Measurements from ENCODE around the gene USF1. TPM values are rescaled to one million over a fixed set of nuclear protein-coding genes. Genes with fewer than 3 reads are reported as not detected.

USF1 gene
- total RNA-seq, 6 donors from 2014 or later: 78.2 to 151 (median 84.2) TPM

DNA sequence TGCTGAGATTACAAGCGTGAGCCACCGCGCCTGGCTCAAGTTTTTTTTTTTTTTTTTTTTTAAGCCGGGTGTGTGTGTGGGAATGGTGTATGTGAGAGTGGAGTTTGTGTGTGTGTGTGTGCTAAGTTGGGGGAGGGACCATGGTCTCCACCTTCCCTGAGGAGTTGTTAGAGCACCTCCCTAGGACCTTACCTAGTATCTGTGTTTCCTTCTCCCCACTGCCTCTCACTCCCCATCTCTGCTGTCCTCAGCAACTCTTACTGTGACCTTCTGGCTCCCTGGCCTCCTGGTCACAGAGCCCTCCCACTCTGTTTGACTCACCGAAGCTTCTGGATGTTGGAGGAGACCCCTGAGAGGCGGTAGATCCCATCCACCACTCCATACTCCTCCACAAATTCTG is 13.5 kb upstream of the USF1 start:
- ATAC-seq (ENCODE audit: low FRiP score in 2 of 2): no peak
- WGBS, 2 donors: 76 to 82% methylated on average over 6 of the region's 6 CpGs
- Histone ChIP-seq H3K4me1 (no peaks in the 10 kb centered on the region), H3K4me3 (no peak overlapping the region), H3K9me3 (no peaks in the 10 kb centered on the region), H3K27ac (no peak overlapping the region), H3K36me3 (peaks cover 0 to 11% (median 2%) of the 10 kb centered on the region in 4 donors), H3K27me3 (no peaks in the 10 kb centered on the region)
- TF ChIP-seq POLR2A (IDR thresholded peaks at IDR 0.05): no peak
- TF ChIP-seq, protein P1, sequence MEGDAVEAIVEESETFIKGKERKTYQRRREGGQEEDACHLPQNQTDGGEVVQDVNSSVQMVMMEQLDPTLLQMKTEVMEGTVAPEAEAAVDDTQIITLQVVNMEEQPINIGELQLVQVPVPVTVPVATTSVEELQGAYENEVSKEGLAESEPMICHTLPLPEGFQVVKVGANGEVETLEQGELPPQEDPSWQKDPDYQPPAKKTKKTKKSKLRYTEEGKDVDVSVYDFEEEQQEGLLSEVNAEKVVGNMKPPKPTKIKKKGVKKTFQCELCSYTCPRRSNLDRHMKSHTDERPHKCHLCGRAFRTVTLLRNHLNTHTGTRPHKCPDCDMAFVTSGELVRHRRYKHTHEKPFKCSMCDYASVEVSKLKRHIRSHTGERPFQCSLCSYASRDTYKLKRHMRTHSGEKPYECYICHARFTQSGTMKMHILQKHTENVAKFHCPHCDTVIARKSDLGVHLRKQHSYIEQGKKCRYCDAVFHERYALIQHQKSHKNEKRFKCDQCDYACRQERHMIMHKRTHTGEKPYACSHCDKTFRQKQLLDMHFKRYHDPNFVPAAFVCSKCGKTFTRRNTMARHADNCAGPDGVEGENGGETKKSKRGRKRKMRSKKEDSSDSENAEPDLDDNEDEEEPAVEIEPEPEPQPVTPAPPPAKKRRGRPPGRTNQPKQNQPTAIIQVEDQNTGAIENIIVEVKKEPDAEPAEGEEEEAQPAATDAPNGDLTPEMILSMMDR (IDR thresholded peaks at IDR 0.05): no peak
- no peak for TF ChIP-seq POLR2AphosphoS5 (IDR thresholded peaks at IDR 0.05)
- no peak for TF ChIP-seq EP300 (IDR thresholded peaks at IDR 0.05)
- no peak for DNase-seq

DNA sequence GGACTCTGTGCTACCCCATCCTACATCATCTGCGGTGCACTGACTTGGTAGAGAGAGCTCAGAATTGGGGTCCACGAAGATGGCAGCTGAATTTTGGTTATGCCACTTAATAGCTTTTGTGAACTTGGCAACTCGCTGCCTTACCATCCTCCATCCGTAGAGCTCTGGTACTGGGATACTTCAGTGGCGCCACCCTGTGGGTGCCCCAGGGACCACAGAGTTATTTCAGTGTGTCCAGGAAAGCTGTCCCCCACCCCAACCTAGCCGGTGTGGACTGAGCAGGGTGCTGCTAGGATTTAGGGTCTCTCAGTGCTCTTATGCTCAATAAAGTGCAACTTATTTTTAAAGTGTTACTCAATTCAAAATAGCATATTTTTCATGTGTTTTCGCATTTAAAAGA is 9.0 kb upstream of the USF1 start:
- 82 to 94% methylated on average over 5 to 7 of the region's 7 CpGs for WGBS, 2 donors
- no peak for DNase-seq
- ATAC-seq (ENCODE audit: low FRiP score in 2 of 2): no peak
- Histone ChIP-seq H3K27ac (no peak overlapping the region), H3K36me3 (peaks cover 0 to 36% (median 14%) of the 10 kb centered on the region in 4 donors), H3K27me3 (no peaks in the 10 kb centered on the region), H3K4me1 (no peaks in the 10 kb centered on the region), H3K9me3 (no peaks in the 10 kb centered on the region), H3K4me3 (no peak overlapping the region)
- TF ChIP-seq, protein P1 (IDR thresholded peaks at IDR 0.05): peak in 2 of 6 experiments; percentile 8 to 16
- no peak for TF ChIP-seq EP300 (IDR thresholded peaks at IDR 0.05)

DNA sequence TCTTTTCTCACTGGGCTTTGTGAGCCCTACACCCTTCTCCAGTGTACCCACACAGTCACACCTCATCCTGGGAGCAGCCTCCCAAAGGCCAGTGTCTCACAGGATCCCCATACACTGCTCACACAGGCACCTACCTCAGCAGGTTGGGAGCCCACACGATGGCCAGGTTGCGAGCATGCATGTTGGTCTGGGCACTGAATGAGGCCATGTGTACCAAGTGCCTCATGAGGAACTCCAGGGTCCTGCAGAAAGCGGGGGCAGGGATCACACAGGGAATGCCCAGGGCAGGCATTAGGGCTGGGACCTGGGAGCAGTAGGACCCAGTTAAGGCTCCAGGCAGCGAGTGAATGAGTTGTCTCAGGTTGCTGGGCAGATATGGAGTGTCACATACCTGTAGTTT is 8.5 kb upstream of the USF1 start:
- Histone ChIP-seq H3K4me1 (no peaks in the 10 kb centered on the region), H3K4me3 (no peak overlapping the region), H3K27ac (no peak overlapping the region), H3K27me3 (no peaks in the 10 kb centered on the region), H3K9me3 (no peaks in the 10 kb centered on the region), H3K36me3 (peaks cover 0 to 41% (median 16%) of the 10 kb centered on the region in 4 donors)
- TF ChIP-seq POLR2A (IDR thresholded peaks at IDR 0.05) (no peak), EP300 (IDR thresholded peaks at IDR 0.05) (no peak), POLR2AphosphoS5 (IDR thresholded peaks at IDR 0.05) (no peak)
- TF ChIP-seq, protein P1 (IDR thresholded peaks at IDR 0.05): no peak
- no peak for DNase-seq
- ATAC-seq (ENCODE audit: low FRiP score in 2 of 2): no peak
- WGBS, 2 donors: 86 to 100% methylated on average over 1 to 4 of the region's 4 CpGs

DNA sequence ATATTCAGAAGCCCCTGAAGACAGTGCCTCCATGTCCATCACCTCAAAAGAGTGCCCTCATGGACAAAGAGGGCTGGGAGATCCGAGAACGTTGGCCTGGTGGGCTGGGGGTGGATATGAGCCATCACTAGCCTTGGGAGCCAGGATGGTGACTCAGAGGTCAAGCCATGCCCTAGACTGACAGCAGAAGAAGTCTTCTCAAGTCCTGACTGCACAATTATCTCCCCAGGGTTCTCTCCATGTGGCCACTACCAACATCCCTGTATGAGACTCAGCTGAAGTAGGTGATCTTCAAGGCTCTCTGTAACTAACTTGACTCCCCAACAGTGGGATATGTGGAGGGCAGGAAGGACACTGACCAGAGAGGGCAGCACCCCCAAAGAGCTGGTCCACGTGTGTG is 7.1 kb upstream of the USF1 start:
- peaks cover 0 to 8% (median 2%) of the 10 kb centered on the region in 4 donors for H3K4me1 ChIP-seq
- 81 to 91% methylated on average over 3 of the region's 3 CpGs for WGBS, 2 donors
- no peak for ATAC-seq (ENCODE audit: low FRiP score in 2 of 2)

DNA sequence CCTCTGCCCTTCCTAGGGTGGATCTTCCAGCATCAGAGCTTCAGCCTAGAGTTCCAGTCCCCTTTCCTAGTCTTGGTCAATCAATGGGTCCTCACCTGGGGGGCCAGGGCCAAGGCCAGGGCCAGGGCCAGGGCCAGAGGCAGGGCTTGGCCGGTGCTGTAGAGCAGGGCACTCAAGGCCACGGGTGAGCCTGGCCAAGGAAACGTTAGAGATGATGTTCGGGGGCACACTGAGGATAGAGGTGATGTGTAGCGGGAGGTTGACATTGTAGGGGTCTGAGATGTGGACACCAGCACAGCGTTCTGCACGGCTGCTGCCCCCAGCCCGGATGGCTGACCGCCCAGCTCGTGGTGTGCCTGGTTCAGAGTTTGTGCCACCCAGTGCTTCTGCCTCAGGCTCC is 5.4 kb upstream of the USF1 start:
- peaks cover 0 to 19% (median 8%) of the 10 kb centered on the region in 4 donors for H3K4me1 ChIP-seq
- no peaks in the 10 kb centered on the region for H3K27me3 ChIP-seq
- H3K4me3 ChIP-seq: no peak overlapping the region
- DNase-seq (no peak), ATAC-seq (ENCODE audit: low FRiP score in 2 of 2) (no peak)
- no peaks in the 10 kb centered on the region for H3K9me3 ChIP-seq
- peaks cover 0 to 44% (median 17%) of the 10 kb centered on the region in 4 donors for H3K36me3 ChIP-seq
- TF ChIP-seq POLR2AphosphoS5 (IDR thresholded peaks at IDR 0.05) (no peak), EP300 (IDR thresholded peaks at IDR 0.05) (no peak), POLR2A (IDR thresholded peaks at IDR 0.05) (no peak)
- 82 to 91% methylated on average over 4 to 10 of the region's 10 CpGs for WGBS, 2 donors
- no peak overlapping the region for H3K27ac ChIP-seq

More for the DNA sequence above, 7.1 kb upstream of the USF1 start:
- DNase-seq: no peak
- Histone ChIP-seq H3K9me3 (no peaks in the 10 kb centered on the region), H3K27ac (no peak overlapping the region), H3K27me3 (no peaks in the 10 kb centered on the region), H3K36me3 (peaks cover 0 to 44% (median 17%) of the 10 kb centered on the region in 4 donors), H3K4me3 (no peak overlapping the region)
- no peak for TF ChIP-seq EP300 (IDR thresholded peaks at IDR 0.05)
